Neuronal stem cell (in vitro differentiated cells): ENCODE results near the gene TEX19.

Source experiments
- DNase-seq: peaks from one replicate; pipeline ENCODE4 v3.0.0-alpha.2; 2013; ENCODE audit warnings: low spot score
- H2AFZ ChIP-seq: one replicate; pipeline ENCODE4 v1.6.1; 2013; ENCODE audit warnings: mild to moderate bottlenecking, low read length, inconsistent platforms
- H2AK5ac ChIP-seq: 2 replicates; pipeline ENCODE4 v1.6.1; 2013; ENCODE audit warnings: low read depth, mild to moderate bottlenecking, inconsistent platforms, low read length, moderate library complexity, mixed read lengths
- H2BK120ac ChIP-seq: 2 replicates; pipeline ENCODE4 v1.6.1; 2013; ENCODE audit warnings: low read depth, mild to moderate bottlenecking, inconsistent platforms, low read length, moderate library complexity, mixed read lengths
- H2BK12ac ChIP-seq: one replicate; pipeline ENCODE4 v1.6.1; 2013; ENCODE audit warnings: low read length, inconsistent platforms
- H2BK15ac ChIP-seq: 2 replicates; pipeline ENCODE4 v1.6.1; 2013; ENCODE audit warnings: mild to moderate bottlenecking, low read length, inconsistent platforms, mixed read lengths
- H2BK5ac ChIP-seq: one replicate; pipeline ENCODE4 v1.6.1; 2013; ENCODE audit warnings: inconsistent platforms, mild to moderate bottlenecking, low read length, moderate library complexity
- H3K14ac ChIP-seq: one replicate; pipeline ENCODE4 v1.6.1; 2013; ENCODE audit warnings: low read length, inconsistent platforms
- H3K18ac ChIP-seq: 2 replicates; pipeline ENCODE4 v1.6.1; 2013; ENCODE audit warnings: low read length, inconsistent platforms
- H3K23ac ChIP-seq: 2 replicates; pipeline ENCODE4 v1.6.1; 2013; ENCODE audit warnings: low read depth, mild to moderate bottlenecking, mixed read lengths, low read length, inconsistent platforms; ENCODE audit not compliant: poor library complexity
- H3K27ac ChIP-seq: replicated peaks from 3 replicates; pipeline ENCODE4 v1.5.1; 2013; ENCODE audit warnings: low read length, inconsistent platforms
- H3K27me3 ChIP-seq, 3 experiments: 2 replicates each; pipeline ENCODE4 v1.6.1; 2013; ENCODE audit warnings: low read length in 3 of 3, mild to moderate bottlenecking in 2 of 3, inconsistent platforms in 1 of 3, low read depth in 1 of 3, mixed read lengths in 1 of 3, moderate library complexity in 1 of 3; ENCODE audit not compliant: control insufficient read depth in 3 of 3, insufficient read depth in 3 of 3
- H3K36me3 ChIP-seq, 2 donors: replicated peaks in 1 of 2; 2 replicates each; pipeline ENCODE4 v1.6.1; 2013; ENCODE audit warnings: low read length in 2 of 2; ENCODE audit not compliant: control insufficient read depth in 2 of 2, insufficient read depth in 2 of 2
- H3K4ac ChIP-seq: 2 replicates; pipeline ENCODE4 v1.6.1; 2013; ENCODE audit warnings: inconsistent platforms, mild to moderate bottlenecking, low read length, moderate library complexity
- H3K4me1 ChIP-seq, 2 donors: 1 replicate in 1 of 2; 2 replicates in 1 of 2; pipeline ENCODE4 v1.6.1; 2013; ENCODE audit warnings: low read length in 2 of 2, low read depth in 1 of 2; ENCODE audit not compliant: control insufficient read depth in 2 of 2, insufficient read depth in 1 of 2
- H3K4me2 ChIP-seq: one replicate; pipeline ENCODE4 v1.6.1; 2013; ENCODE audit warnings: mild to moderate bottlenecking, low read length, inconsistent platforms; ENCODE audit not compliant: insufficient read depth, poor library complexity, severe bottlenecking
- H3K4me3 ChIP-seq, 2 donors: 2 replicates each; pipeline ENCODE4 v1.5.1; 2013; ENCODE audit warnings: low read length in 2 of 2, mild to moderate bottlenecking in 2 of 2, inconsistent platforms in 1 of 2, moderate library complexity in 1 of 2
- H3K79me1 ChIP-seq: one replicate; pipeline ENCODE4 v1.6.1; 2013; ENCODE audit warnings: low read depth, mild to moderate bottlenecking, inconsistent platforms, low read length, moderate library complexity
- H3K9ac ChIP-seq: one replicate; pipeline ENCODE4 v1.6.1; 2013; ENCODE audit warnings: mild to moderate bottlenecking, low read depth, low read length, inconsistent platforms; ENCODE audit not compliant: poor library complexity
- H3K9me3 ChIP-seq, 2 donors: replicated peaks in 1 of 2; 2 replicates each; pipeline versions ENCODE3 to v1.6.1; 2013; ENCODE audit warnings: low read length in 2 of 2, mild to moderate bottlenecking in 2 of 2, inconsistent platforms in 1 of 2, low read depth in 1 of 2, mixed read lengths in 1 of 2, moderate library complexity in 1 of 2; ENCODE audit not compliant: control insufficient read depth in 2 of 2, insufficient read depth in 1 of 2
- H4K8ac ChIP-seq: one replicate; pipeline ENCODE4 v1.6.1; 2013; ENCODE audit warnings: low read depth, mild to moderate bottlenecking, inconsistent platforms, low read length, moderate library complexity
- H4K91ac ChIP-seq: one replicate; pipeline ENCODE4 v1.6.1; 2013; ENCODE audit warnings: low read length, low read depth, mild to moderate bottlenecking, inconsistent platforms; ENCODE audit not compliant: poor library complexity
- WGBS, 2 donors: extraction: QIAGEN DNeasy Blood & Tissue Kit; methylation state at CpG; one replicate each; pipeline ENCODE4 v1.1.7; 2013; ENCODE audit warnings: missing lambda C conversion rate in 2 of 2, mixed read lengths in 1 of 2; ENCODE audit not compliant: insufficient read length in 2 of 2, insufficient replicate concordance in 1 of 2; ENCODE audit errors: extremely low coverage in 2 of 2; 5-methylcytosine and 5-hydroxymethylcytosine counted together

The TEX19 gene

GRCh38 chr17:82343560-82343959, 15.5 kb upstream of the TEX19 start:
- H3K9ac ChIP-seq = no peak overlapping the region
- no peak overlapping the region for H3K14ac ChIP-seq
- H3K4me1 ChIP-seq = peaks cover 17 to 24% of the 10 kb centered on the region in 2 donors
- no peak overlapping the region for H2BK120ac ChIP-seq
- DNase-seq = no peak
- WGBS, 2 donors = no CpG with 5 or more reads among the region's 5 CpGs
- H4K91ac ChIP-seq = no peak overlapping the region
- H3K79me1 ChIP-seq = no peaks in the 10 kb centered on the region
- no peaks in the 10 kb centered on the region for H3K36me3 ChIP-seq
- no peak overlapping the region for H2AFZ ChIP-seq
- no peak overlapping the region for H3K4me3 ChIP-seq
- H3K27ac ChIP-seq = no peak overlapping the region
- H3K27me3 ChIP-seq = peaks cover 0 to 5% (median 1%) of the 10 kb centered on the region in 3 experiments
- peak overlapping the region; percentile 63 for H2AK5ac ChIP-seq
- H2BK5ac ChIP-seq = no peak overlapping the region
- no peaks in the 10 kb centered on the region for H3K9me3 ChIP-seq
- H4K8ac ChIP-seq = no peak overlapping the region
- no peak overlapping the region for H3K23ac ChIP-seq
- H2BK12ac ChIP-seq = no peak overlapping the region
- no peak overlapping the region for H3K4ac ChIP-seq
- no peak overlapping the region for H2BK15ac ChIP-seq
- no peak overlapping the region for H3K18ac ChIP-seq
- H3K4me2 ChIP-seq = no peak overlapping the region

- Histone ChIP-seq H2BK15ac (peak overlapping the region; percentile 100), H3K4me3 (no peak overlapping the region), H2BK12ac (peak overlapping the region; percentile 100), H4K8ac (peak overlapping the region; percentile 100), H3K4me1 (peaks cover 12 to 19% of the 10 kb centered on the region in 2 donors), H3K18ac (peak overlapping the region; percentile 98), H3K4ac (peak overlapping the region; percentile 97), H4K91ac (peak overlapping the region; percentile 94), H3K27ac (peak overlapping the region; percentile 42), H3K14ac (peak overlapping the region; percentile 100), H3K27me3 (peaks cover 0 to 11% (median 1%) of the 10 kb centered on the region in 3 experiments), H3K9me3 (no peaks in the 10 kb centered on the region), H2AFZ (peak overlapping the region; percentile 74), H3K36me3 (no peaks in the 10 kb centered on the region), H3K23ac (peak overlapping the region; percentile 97), H2BK5ac (peak overlapping the region; percentile 96), H3K79me1 (no peaks in the 10 kb centered on the region), H3K9ac (peak overlapping the region; percentile 79), H3K4me2 (peak overlapping the region; percentile 14), H2AK5ac (peak overlapping the region; percentile 98), H2BK120ac (peak overlapping the region; percentile 99)
- no CpG with 5 or more reads among the region's 24 CpGs for WGBS, 2 donors
- no peak for DNase-seq
Measured at GRCh38 chr17:82344175-82344907, 14.7 kb upstream of the TEX19 start.

- peak overlapping the region; percentile 13 for H2BK15ac ChIP-seq
- H3K18ac ChIP-seq = peak overlapping the region; percentile 91
- H3K4ac ChIP-seq = peak overlapping the region; percentile 26
- DNase-seq = no peak
- H4K91ac ChIP-seq = peak overlapping the region; percentile 94
- no CpG with 5 or more reads among the region's 42 CpGs for WGBS, 2 donors
- H2BK12ac ChIP-seq = peak overlapping the region; percentile 53
- H3K27ac ChIP-seq = peak overlapping the region; percentile 40
- peak overlapping the region; percentile 96 for H2BK5ac ChIP-seq
- peak overlapping the region; percentile 22 for H3K23ac ChIP-seq
- H3K79me1 ChIP-seq = no peaks in the 10 kb centered on the region
- peak overlapping the region; percentile 53 for H4K8ac ChIP-seq
- peak overlapping the region; percentile 5 for H3K14ac ChIP-seq
- no peak overlapping the region for H3K9ac ChIP-seq
- peak overlapping the region; percentile 91 for H2AK5ac ChIP-seq
- H2BK120ac ChIP-seq = no peak overlapping the region
- no peak overlapping the region for H3K4me3 ChIP-seq
- peaks cover 0 to 13% (median 0%) of the 10 kb centered on the region in 3 experiments for H3K27me3 ChIP-seq
- no peak overlapping the region for H3K4me2 ChIP-seq
- no peaks in the 10 kb centered on the region for H3K36me3 ChIP-seq
- H2AFZ ChIP-seq = peak overlapping the region; percentile 74
- peaks cover 12 to 16% of the 10 kb centered on the region in 2 donors for H3K4me1 ChIP-seq
- H3K9me3 ChIP-seq = no peaks in the 10 kb centered on the region
Measured at GRCh38 chr17:82345151-82345976, 13.7 kb upstream of the TEX19 start.
